Smooth muscle cell (in vitro differentiated cells): ENCODE data around the gene SCN8A. TPM values are rescaled to one million over a fixed set of nuclear protein-coding genes. Genes with fewer than 3 reads are reported as not detected.

Experiments
- DNase-seq: peaks from one replicate; lab custom pipeline; 2025; ENCODE audit not compliant: unreplicated experiment; lab: John Stamatoyannopoulos, UW
- H2AFZ ChIP-seq: fragments of 200-600 bp; sonication (generic); 2 replicates; pipeline ENCODE4 v1.6.0; 2016; ENCODE audit warnings: antibody characterized with exemption, low read depth, mild to moderate bottlenecking
- H3F3A ChIP-seq: fragments of 200-600 bp; sonication (generic); 2 replicates; pipeline ENCODE4 v1.6.0; 2017; ENCODE audit warnings: antibody characterized with exemption, low read depth
- H3K27ac ChIP-seq: fragments of 200-600 bp; sonication (generic); 2 replicates; pipeline ENCODE4 v1.5.1; 2016; ENCODE audit warnings: low read depth, mild to moderate bottlenecking
- H3K27me3 ChIP-seq: fragments of 200-600 bp; sonication (generic); 2 replicates; pipeline ENCODE4 v1.6.1; 2016; ENCODE audit warnings: low read depth, mild to moderate bottlenecking
- H3K36me3 ChIP-seq: fragments of 200-600 bp; sonication (generic); 2 replicates; pipeline ENCODE4 v1.5.1; 2016; ENCODE audit warnings: low read depth
- H3K4me1 ChIP-seq: fragments of 200-600 bp; sonication (generic); 2 replicates; pipeline ENCODE4 v1.5.1; 2016; ENCODE audit warnings: low read depth
- H3K4me2 ChIP-seq: fragments of 200-600 bp; sonication (generic); 2 replicates; pipeline ENCODE4 v1.6.0; 2016; ENCODE audit warnings: mild to moderate bottlenecking
- H3K4me3 ChIP-seq: fragments of 200-600 bp; sonication (generic); 2 replicates; pipeline ENCODE4 v1.5.1; 2016; ENCODE audit warnings: mild to moderate bottlenecking
- H3K79me2 ChIP-seq: fragments of 200-600 bp; sonication (generic); 2 replicates; pipeline ENCODE4 v1.6.0; 2016; ENCODE audit warnings: low read depth, mild to moderate bottlenecking
- H3K9ac ChIP-seq: fragments of 200-600 bp; sonication (generic); 2 replicates; pipeline ENCODE4 v1.6.0; 2016; ENCODE audit warnings: low read depth
- H3K9me3 ChIP-seq: fragments of 200-600 bp; sonication (generic); replicated peaks from 2 replicates; pipeline ENCODE4 v1.5.1; 2016; ENCODE audit warnings: low read depth
- H4K20me1 ChIP-seq: fragments of 200-600 bp; sonication (generic); 2 replicates; pipeline ENCODE4 v1.6.0; 2016; ENCODE audit warnings: low read depth
- WGBS: methylation state at CpG from one replicate; pipeline ENCODE4 v1.1.7; 2016; ENCODE audit warnings: low lambda C conversion rate; 5-methylcytosine and 5-hydroxymethylcytosine counted together
- polyA plus RNA-seq: library from polyadenylated mRNA; unstranded; fragments of >200 nt; fragmentation: Nextera tagmentation; extraction: Ambion mirVana; gene quantifications from 2 replicates; pipeline ENCODE4 v1.2.1, GENCODE V29; 2016
- total RNA-seq: library from RNA; depleted of rRNA; stranded (reverse); fragments of >200 nt; gene quantifications from 2 replicates; pipeline ENCODE4 v1.2.3, GENCODE V29; 2014
- TF ChIP-seq, protein P1 (sequence below): fragments of 200-600 bp; sonication (generic); IDR thresholded peaks from 2 replicates; pipeline ENCODE4 v1.5.1; 2017; ENCODE audit warnings: borderline replicate concordance, mild to moderate bottlenecking, antibody characterized with exemption; ENCODE audit not compliant: insufficient read depth, poor library complexity, severe bottlenecking

SCN8A gene
- total and polyA plus RNA-seq, 2 experiments from 2014 or later: 0.38 to 4.5 TPM

DNA sequence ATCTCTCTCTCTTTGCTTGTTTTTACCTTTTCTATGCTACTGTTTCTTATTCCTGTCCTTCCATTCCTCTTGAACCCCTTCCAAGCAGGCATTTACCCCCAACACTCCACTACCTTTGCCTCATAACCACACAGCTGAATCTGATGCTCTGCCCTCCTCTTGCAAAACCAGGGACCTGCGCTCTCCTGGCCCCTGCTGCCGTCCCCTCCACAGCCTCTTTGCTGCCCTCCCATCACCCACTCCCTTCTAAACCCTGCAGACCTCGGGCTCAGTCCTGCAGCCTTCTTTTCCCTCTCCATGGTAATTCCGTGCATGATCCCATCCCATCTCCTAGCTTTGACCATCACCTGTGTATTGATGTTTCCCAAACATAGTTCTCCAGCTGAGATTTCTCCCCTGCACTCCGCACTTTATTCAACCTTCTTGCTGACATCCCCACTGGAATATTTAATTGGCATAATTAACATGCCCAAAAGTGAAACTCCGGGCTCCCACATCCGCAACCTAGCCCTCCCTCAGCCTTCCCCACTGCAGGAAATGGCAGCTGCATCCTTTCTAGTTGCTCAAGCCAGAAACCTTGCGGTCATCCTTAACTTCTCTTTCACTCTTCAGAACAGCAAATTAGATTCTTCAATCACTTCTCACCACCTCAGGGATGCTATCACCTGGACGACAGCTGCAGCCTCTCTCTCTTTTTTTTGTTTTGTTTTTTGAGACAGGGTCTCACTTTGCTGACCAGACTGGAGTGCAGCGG, 241.5 kb downstream of the SCN8A start:
- peaks cover 36% of the 10 kb centered on the region for H4K20me1 ChIP-seq
- H3K9me3 ChIP-seq: no peaks in the 10 kb centered on the region
- peaks cover 42% of the 10 kb centered on the region for H3K4me1 ChIP-seq
- H2AFZ ChIP-seq: no peak overlapping the region
- H3K4me3 ChIP-seq: no peak overlapping the region
- H3F3A ChIP-seq: no peaks in the 10 kb centered on the region
- peaks cover 11% of the 10 kb centered on the region for H3K79me2 ChIP-seq
- H3K27ac ChIP-seq: no peak overlapping the region
- TF ChIP-seq, protein P1, sequence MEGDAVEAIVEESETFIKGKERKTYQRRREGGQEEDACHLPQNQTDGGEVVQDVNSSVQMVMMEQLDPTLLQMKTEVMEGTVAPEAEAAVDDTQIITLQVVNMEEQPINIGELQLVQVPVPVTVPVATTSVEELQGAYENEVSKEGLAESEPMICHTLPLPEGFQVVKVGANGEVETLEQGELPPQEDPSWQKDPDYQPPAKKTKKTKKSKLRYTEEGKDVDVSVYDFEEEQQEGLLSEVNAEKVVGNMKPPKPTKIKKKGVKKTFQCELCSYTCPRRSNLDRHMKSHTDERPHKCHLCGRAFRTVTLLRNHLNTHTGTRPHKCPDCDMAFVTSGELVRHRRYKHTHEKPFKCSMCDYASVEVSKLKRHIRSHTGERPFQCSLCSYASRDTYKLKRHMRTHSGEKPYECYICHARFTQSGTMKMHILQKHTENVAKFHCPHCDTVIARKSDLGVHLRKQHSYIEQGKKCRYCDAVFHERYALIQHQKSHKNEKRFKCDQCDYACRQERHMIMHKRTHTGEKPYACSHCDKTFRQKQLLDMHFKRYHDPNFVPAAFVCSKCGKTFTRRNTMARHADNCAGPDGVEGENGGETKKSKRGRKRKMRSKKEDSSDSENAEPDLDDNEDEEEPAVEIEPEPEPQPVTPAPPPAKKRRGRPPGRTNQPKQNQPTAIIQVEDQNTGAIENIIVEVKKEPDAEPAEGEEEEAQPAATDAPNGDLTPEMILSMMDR: no peak
- H3K9ac ChIP-seq: no peak overlapping the region
- no peak overlapping the region for H3K4me2 ChIP-seq
- 91% methylated on average over 10 of the region's 10 CpGs for WGBS
- no peaks in the 10 kb centered on the region for H3K27me3 ChIP-seq
- no peaks in the 10 kb centered on the region for H3K36me3 ChIP-seq
- no peak for DNase-seq

DNA sequence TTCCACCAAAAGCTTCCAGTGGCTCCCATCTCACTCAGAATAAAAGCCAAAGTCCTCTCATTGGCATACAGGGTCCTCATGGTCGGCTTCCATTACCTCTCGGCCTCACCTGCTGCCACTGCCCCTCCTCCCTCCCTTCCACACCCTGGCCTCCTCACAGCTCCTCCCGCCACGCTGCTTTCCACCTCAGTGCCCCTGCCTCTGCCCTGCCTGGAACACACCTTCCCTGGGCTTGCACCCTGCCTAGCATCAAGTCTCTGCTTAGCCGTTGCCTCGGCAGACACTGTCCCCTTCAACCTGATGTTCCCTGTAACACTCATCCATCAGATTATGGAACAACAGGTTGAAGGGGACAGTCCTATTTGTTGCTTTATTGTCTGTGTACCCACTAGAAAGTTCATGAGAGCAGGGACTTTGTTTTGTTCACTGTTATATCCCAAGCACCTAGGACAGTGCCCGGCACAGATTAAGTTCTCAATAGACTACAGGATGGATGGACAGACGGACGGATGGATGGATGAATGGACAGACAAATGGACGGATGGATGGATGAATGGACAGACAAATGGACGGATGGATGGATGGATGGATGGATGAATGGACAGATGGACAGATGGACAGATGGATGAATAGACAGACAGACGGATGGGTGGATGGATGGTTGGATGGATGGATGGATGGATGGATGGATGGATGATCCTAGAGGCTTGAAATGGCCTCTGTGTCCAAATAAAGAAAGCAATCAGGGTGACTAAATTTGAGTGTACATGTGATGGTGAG, 242.6 kb downstream of the SCN8A start:
- DNase-seq: no peak
- Histone ChIP-seq H4K20me1 (peaks cover 44% of the 10 kb centered on the region), H3K36me3 (no peaks in the 10 kb centered on the region), H3K4me3 (no peak overlapping the region), H3K4me1 (peaks cover 42% of the 10 kb centered on the region), H3F3A (no peaks in the 10 kb centered on the region), H3K27me3 (no peaks in the 10 kb centered on the region), H3K9ac (no peak overlapping the region), H2AFZ (no peak overlapping the region), H3K27ac (no peak overlapping the region), H3K9me3 (no peaks in the 10 kb centered on the region), H3K79me2 (peaks cover 11% of the 10 kb centered on the region), H3K4me2 (no peak overlapping the region)
- TF ChIP-seq, protein P1: no peak
- 92% methylated on average over 12 of the region's 12 CpGs for WGBS

DNA sequence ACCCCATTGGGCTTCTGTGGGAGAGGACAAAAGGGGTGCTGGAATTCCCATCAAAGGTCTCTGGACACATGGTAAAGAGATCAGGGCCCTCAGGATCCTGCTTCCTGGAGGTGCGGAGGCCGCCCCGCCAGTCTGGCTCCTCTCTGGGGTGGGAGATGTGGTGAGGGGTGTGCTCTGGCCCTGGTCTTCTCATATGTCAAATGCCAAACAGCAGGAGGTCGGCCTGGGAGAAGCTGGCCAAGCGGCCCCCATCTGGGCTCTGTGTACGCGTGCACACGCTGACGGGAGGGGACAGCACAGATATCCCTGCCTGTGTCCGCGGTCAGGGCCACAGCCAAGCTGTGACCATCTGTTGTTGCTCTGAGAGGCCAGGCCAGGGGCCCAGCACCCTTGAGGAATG, 243.4 kb downstream of the SCN8A start:
- Histone ChIP-seq H3K9me3 (no peaks in the 10 kb centered on the region), H3K4me3 (no peak overlapping the region), H3F3A (no peaks in the 10 kb centered on the region), H4K20me1 (peaks cover 47% of the 10 kb centered on the region), H3K4me1 (peaks cover 43% of the 10 kb centered on the region), H2AFZ (no peak overlapping the region), H3K9ac (no peak overlapping the region), H3K79me2 (peaks cover 11% of the 10 kb centered on the region), H3K4me2 (no peak overlapping the region), H3K27me3 (no peaks in the 10 kb centered on the region), H3K36me3 (no peaks in the 10 kb centered on the region), H3K27ac (no peak overlapping the region)
- TF ChIP-seq, protein P1: no peak
- no peak for DNase-seq
- 97% methylated on average over 11 of the region's 11 CpGs for WGBS
